Urinary bladder (tissue), 4 donors: ENCODE data around the gene AVP. TPM values are rescaled to one million over a fixed set of nuclear protein-coding genes. Genes with fewer than 3 reads are reported as not detected.
"Not testable (repeated sequence)": the region's sequence is repeated elsewhere in the genome, so short reads cannot be mapped to it uniquely, and the experiment has no call there.

Source experiments
- DNase-seq: peaks from one replicate; pipeline ENCODE4 v3.0.0-alpha.2; 2015; ENCODE audit errors: extremely low spot score
- H3K27ac ChIP-seq: one replicate; pipeline ENCODE4 v1.5.1; 2013; ENCODE audit warnings: low read depth, mild to moderate bottlenecking, moderate library complexity
- H3K36me3 ChIP-seq: one replicate; pipeline ENCODE4 v1.6.1; 2013; ENCODE audit warnings: mild to moderate bottlenecking, moderate library complexity; ENCODE audit not compliant: insufficient read depth
- H3K4me1 ChIP-seq: one replicate; pipeline ENCODE4 v1.6.1; 2013; ENCODE audit warnings: mild to moderate bottlenecking, moderate library complexity; ENCODE audit not compliant: insufficient read depth
- H3K4me3 ChIP-seq: one replicate; pipeline ENCODE4 v1.5.1; 2013; ENCODE audit warnings: low read depth, low read length
- WGBS: extraction: QIAGEN DNeasy Blood & Tissue Kit; methylation state at CpG from one replicate; pipeline ENCODE4 v1.1.7; 2013; 5-methylcytosine and 5-hydroxymethylcytosine counted together
- polyA plus RNA-seq: library from polyadenylated mRNA; stranded (reverse); fragments of 200-250 nt; gene quantifications from one replicate; pipeline ENCODE4 v1.2.3, GENCODE V29; 2013
- total RNA-seq: library from RNA; depleted of rRNA; stranded (reverse); fragments of >200 nt; gene quantifications from one replicate; pipeline ENCODE4 v1.2.3, GENCODE V29; 2014
- donor health status: healthy with polysubstance abuse.
- donor health status: healthy.

Gene AVP
- total RNA-seq (not detected), polyA plus RNA-seq (not detected)

DNA sequence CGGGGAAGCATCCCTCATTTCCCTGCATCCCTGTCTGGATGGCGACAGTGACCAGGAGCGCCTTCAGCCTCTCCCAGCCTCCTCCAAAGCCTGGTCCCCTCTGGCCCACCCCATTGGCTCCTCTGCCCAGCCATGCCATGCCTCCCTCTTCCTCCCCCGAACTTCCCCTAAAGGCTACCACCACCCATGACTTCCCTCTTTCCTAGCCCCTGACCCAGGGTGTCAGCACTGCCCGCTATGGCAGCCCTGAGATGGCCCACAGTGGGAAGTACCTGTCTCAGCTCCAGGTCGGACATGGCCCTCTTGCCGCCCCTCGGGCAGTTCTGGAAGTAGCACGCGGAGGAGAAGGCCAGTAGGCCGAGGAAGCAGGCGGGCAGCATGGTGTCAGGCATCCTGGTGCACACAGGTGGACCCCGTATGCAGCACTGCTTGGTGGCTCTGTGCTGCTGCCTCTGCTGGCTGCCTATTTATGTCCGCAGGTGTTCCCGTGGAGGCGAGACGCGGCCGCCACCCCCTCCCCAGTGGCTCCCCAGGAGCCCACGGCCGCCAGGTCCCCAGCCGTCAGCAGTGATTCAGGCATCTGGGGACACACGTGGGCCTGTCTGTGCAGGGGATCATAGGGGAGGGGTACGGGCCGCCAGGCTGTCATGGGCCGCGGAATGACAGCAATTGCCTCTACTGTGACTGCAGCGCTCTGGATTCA, at the start of gene AVP:
AVP (minus strand) TSS at position 442 of the 703 bp plus-strand sequence; CDS start at position 392, 50 bp downstream.
- Histone ChIP-seq H3K4me1 (no peaks in the 10 kb centered on the region), H3K4me3 (no peak within 1 kb of the TSS), H3K36me3 (no peaks in the 10 kb centered on the region), H3K27ac (no peak within 1 kb of the TSS)
- 86% methylated on average over 28 of the region's 28 CpGs for WGBS
- no peak for DNase-seq

DNA sequence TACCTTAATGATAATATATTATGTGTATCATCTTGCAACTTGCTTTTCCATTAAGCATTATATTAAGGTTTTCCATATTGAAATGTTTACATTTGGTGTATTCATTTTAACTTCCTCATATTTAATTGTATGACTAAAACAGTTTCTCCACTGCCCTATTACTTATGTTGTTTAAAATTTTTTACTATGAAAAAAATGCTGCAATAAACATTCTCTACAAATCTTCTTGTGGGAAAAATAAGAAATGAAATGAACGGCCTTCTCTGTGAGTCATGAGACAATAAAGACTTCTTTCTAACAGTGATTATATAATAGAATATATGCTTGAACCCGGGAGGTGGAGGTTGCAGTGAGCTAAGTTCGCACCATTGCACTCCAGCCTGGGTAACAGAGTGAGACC, 49.6 kb upstream of the AVP start:
- Histone ChIP-seq H3K27ac (no peak overlapping the region), H3K36me3 (no peaks in the 10 kb centered on the region), H3K4me3 (no peak overlapping the region), H3K4me1 (no peaks in the 10 kb centered on the region)
- WGBS = 71% methylated on average over 3 of the region's 3 CpGs
- no peak for DNase-seq

- no peak for DNase-seq
- Histone ChIP-seq H3K4me1 (no peaks in the 10 kb centered on the region), H3K36me3 (no peaks in the 10 kb centered on the region), H3K4me3 (no peak overlapping the region), H3K27ac (no peak overlapping the region)
- 90% methylated on average over 2 of the region's 2 CpGs for WGBS
Measured at GRCh38 chr20:3133155-3133554, 48.6 kb upstream of the AVP start.

- no peaks in the 10 kb centered on the region for H3K4me1 ChIP-seq
- WGBS = 92% methylated on average over 2 of the region's 2 CpGs
- no peak overlapping the region for H3K4me3 ChIP-seq
- no peak for DNase-seq
- no peaks in the 10 kb centered on the region for H3K36me3 ChIP-seq
- H3K27ac ChIP-seq = no peak overlapping the region
Measured at GRCh38 chr20:3130051-3130600, 45.6 kb upstream of the AVP start.

GRCh38 chr20:3129094-3129493, 44.6 kb upstream of the AVP start:
- no peak for DNase-seq
- Histone ChIP-seq H3K4me1 (no peaks in the 10 kb centered on the region), H3K36me3 (no peaks in the 10 kb centered on the region), H3K4me3 (no peak overlapping the region), H3K27ac (no peak overlapping the region)
- WGBS = 54% methylated on average over 4 of the region's 4 CpGs

DNA sequence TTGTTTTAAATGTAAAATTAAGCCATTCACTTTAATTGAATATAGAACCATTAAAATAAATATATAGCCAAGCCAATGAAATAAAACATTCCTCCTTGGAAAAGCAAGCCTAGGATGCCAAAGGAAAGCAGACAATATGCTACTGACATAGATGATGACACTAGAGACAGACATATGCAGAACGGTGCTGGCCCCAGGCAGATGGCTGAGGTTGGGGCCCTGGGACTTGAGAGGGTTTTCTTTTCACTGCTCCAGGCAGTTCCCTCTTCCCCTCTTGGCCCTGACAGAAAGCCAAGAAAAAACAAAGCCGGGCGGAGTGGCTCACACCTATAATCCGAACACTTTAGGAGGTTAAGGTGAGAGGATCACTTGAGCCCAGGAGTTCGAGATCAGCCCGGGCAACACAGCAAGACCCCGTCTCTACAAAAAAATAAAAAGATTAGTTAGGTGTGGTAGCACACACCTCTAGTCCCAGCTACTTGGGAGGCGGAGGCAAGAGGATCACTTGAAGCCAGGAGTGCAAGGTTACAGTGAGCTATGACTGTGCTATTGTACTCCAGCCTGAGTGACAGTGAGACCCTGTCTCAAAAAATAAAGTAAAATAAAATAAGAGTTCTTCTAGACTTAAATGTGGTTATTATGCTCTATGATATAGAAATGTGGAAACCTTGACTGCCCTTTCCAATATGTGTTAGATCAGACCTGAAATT, 43.9 kb upstream of the AVP start:
- Histone ChIP-seq H3K4me1 (no peaks in the 10 kb centered on the region), H3K36me3 (no peaks in the 10 kb centered on the region), H3K27ac (no peak overlapping the region), H3K4me3 (no peak overlapping the region)
- DNase-seq = no peak
- 78% methylated on average over 8 of the region's 8 CpGs for WGBS

GRCh38 chr20:3126527-3126859, 42.0 kb upstream of the AVP start:
- H3K36me3 ChIP-seq = no peaks in the 10 kb centered on the region
- DNase-seq = no peak
- H3K4me1 ChIP-seq = no peaks in the 10 kb centered on the region
- WGBS = 89% methylated on average over 1 of the region's 1 CpG
- no peak overlapping the region for H3K4me3 ChIP-seq
- H3K27ac ChIP-seq = no peak overlapping the region

DNA sequence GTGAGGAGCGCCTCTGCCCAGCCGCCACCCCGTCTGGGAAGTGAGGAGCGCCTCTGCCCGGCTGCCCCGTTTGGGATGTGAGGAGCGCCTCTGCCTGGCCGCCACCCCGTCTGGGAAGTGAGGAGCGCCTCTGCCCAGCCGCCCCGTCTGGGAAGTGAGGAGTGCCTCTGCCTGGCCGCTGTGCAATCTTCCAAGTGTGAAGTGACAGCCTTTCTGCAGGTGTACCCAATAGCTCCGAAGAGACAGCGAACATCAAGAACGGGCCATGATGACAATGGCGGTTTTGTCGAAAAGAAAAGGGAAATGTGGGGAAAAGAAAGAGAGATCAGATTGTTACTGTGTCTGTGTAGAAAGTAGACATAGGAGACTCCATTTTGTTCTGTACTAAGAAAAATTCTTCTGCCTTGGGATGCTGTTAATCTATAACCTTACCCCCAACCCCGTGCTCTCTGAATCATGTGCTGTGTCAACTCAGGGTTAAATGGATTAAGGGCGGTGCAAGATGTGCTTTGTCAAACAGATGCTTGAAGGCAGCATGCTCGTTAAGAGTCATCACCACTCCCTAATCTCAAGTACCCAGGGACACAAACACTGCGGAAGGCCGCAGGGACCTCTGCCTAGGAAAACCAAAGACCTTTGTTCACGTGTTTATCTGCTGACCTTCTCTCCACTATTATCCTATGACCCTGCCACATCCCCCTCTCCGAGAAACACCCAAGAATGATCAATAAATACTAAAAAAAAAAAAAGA, 41.4 kb upstream of the AVP start:
- not testable (repeated sequence) for H3K27ac ChIP-seq, H3K36me3 ChIP-seq, H3K4me3 ChIP-seq, H3K4me1 ChIP-seq, DNase-seq
- 91% methylated on average over 25 of the region's 25 CpGs for WGBS

- H3K4me3 ChIP-seq, DNase-seq: not testable (repeated sequence)
- 98% methylated on average over 41 of the region's 41 CpGs for WGBS
Measured at GRCh38 chr20:3124773-3125560, 40.4 kb upstream of the AVP start.

GRCh38 chr20:3124163-3124562, 39.6 kb upstream of the AVP start:
- DNase-seq, H3K4me3 ChIP-seq, H3K4me1 ChIP-seq, H3K27ac ChIP-seq, H3K36me3 ChIP-seq: not testable (repeated sequence)
- WGBS = 98% methylated on average over 15 of the region's 18 CpGs

More at GRCh38 chr20:3124773-3125560, 40.4 kb upstream of the AVP start:
- H3K27ac ChIP-seq, H3K4me1 ChIP-seq, H3K36me3 ChIP-seq: not testable (repeated sequence)

- DNase-seq = no peak
- H3K27ac ChIP-seq = no peak overlapping the region
- no peaks in the 10 kb centered on the region for H3K36me3 ChIP-seq
- no peaks in the 10 kb centered on the region for H3K4me1 ChIP-seq
- no peak overlapping the region for H3K4me3 ChIP-seq
- WGBS = 87% methylated on average over 1 of the region's 1 CpG
Measured at GRCh38 chr20:3123542-3123941, 39.0 kb upstream of the AVP start.

DNA sequence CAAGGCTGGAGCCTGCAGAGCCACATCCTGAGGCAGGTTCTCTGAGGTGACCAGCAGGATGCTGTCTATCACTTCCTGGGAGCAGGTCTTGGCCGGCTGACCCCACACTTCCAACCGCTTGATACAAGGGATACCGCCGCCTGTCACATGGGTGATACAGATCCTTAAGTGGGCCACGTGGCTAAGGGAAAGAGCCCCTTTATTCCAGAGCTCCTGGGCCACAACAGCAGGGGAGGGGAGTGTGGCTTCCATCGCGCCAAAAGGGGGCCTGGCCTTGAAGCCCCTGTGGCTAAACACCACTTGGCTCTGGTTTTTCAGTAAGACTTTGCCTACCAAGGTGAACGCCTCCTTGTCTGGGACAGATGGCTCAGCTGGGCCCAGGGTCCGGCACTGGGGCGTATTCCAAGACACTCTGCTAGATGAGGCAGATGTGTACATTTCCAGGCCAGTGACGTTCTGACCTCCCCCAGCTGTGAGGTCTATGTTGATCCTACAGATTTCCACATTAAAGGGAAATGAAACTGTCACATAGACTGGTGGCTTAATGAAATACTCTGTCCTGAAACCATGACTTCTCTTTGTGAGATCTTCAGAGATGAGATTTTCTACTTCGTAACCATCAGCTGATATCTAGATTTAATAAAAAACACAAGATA, 37.6 kb upstream of the AVP start:
- 93% methylated on average over 12 of the region's 12 CpGs for WGBS
- no peak overlapping the region for H3K4me3 ChIP-seq
- H3K36me3 ChIP-seq = no peaks in the 10 kb centered on the region
- H3K4me1 ChIP-seq = no peaks in the 10 kb centered on the region
- no peak for DNase-seq
- no peak overlapping the region for H3K27ac ChIP-seq
